GM18867 (cell line): ENCODE results near the gene ZNF414.
"Not testable (repeated sequence)": the region's sequence is repeated elsewhere in the genome, so short reads cannot be mapped to it uniquely, and the experiment has no call there.

Source experiments
- ATAC-seq: cut with Tn5 transposase; IDR thresholded peaks from one replicate; pipeline ENCODE4 v1.9.1; 2021; ENCODE audit warnings: mild to moderate bottlenecking, moderate library complexity; ENCODE audit not compliant: unreplicated experiment

ZNF414 gene

DNA sequence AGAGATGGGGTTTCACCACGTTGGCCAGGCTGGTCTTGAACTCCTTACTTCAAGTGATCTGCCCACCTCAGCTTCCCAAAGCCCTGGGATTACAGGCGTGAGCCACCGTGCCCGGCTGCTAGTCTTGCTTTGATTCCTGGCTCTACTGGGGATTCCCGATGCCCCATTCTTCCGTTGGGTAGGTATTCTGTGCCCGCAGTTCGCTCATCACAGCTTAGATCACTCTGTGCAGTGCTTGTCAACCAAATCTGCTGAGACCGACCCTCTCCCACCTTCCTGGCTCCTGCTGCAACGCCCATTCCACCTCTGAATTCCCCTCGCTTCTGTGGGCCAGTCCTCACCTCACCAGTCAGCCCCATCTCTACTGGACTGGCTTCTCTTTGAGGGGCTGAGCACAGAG, 4.6 kb upstream of the ZNF414 start:
- ATAC-seq: no peak

DNA sequence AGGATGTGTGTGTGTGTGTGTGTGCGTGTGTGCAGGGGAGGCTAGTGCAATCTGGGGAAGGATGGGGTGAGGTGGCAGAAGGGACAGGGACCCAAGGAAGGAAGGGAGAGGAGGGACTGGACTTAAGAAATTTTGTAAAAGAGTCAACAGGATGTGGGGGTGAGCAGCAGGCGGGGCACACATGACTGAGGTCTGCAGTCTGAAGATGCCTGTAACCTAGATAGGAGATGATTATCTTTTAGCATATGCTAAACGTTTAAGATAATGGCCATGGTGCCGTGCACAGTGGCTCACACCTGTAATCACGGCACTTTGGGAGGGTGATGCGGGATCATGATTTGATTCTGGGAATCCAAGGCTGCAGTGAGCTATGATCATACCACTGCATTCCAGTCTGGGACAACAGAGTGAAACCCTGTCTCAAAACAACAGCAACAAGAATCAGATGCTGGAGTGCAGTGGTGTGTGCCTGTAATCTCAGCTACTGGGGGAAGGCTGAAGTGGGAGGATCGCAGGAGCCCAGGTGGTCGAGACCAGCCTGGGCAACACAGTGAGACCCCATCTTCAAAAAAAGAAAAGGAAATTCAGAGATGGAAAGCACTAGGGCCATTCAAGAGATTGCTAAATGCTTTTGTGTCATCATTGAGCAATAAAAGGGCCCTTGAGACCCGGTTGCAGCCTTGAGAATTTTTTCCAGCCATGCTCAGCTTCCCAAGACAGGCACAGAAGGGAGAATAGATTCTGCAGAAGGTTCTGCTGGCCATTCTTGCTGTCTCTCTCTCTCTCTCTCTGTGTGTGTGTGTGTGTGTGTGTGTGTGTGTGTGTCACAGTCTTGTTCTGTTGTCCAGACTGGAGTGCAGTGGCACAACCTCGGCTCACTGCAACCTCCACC, 3.8 kb upstream of the ZNF414 start:
- ATAC-seq: no peak

DNA sequence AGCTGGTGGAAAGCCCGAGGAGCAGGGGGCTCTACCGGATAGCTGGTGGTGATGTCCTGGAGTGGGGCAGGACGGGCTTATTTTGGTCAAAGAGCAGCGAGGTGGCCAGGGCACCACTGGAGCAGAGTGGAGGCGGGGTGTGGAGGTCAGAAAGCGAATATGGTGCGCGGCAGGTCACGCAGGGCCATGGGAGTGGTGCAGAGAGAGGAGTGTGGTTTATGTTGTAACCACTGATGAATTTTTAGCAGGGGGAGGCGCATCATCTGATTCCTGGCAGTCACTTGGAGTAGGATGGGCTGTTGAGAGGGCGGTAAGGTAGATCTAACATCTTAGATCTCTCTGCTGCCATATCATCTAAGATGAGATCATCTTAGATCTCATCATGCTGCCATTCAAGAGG, 1.4 kb upstream of the ZNF414 start:
- no peak for ATAC-seq

DNA sequence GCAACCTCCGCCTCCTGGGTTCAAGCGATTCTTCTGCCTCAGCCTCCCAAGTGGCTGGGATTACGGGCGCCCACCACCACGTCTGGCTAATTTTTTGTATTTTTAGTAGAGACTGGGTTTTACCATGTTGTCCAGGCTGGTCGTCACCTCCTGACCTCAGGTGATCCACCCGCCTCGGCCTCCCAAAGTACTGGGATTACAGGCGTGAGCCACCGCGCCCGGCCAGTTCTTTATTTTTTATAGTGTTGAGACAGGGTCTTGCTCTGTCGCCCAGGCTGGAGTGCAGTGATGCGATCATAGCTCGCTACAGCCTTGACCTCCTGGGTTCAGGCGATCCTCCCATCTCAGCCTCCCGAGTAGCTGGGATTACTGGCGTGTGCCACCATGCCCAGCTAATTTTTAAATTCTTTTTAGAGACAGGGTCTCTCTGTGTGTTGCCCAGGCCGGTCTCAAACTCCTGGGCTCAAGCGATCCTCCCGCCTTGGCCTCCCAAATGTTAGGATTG, 590 bp upstream of the ZNF414 start:
- ATAC-seq: not testable (repeated sequence)

DNA sequence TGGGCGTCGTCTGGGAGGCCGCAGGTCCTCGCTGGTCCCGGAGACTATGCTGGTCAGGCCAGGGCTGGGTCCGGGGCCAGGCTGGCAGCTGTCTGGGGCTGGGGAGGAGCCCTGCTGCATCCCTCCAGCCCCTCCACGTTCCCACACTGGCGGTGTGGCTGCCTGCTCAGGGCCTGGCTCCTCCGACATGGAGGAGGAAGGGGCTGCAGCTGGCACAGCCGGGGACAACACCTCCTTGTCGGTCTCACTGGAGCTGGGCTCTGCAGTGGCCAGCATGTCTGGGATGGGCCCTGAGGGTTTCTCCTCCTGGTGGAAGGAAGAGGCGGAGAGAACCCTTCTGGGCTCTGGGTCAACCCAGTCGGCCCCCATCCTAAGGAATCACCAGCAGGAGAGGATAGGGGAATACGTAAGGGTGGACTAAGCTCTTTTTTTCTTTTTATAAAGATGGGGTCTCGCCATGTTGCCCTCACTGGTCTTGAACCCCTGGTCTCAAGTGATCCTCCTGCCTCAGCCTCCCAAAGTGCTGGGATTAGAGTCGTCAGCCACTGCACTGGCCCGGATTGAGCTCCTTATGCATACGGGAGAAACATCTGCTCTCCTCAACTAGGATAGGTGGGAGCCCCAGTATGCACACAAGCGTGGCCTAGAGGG, 806 bp downstream of the ZNF414 start:
- no peak for ATAC-seq

DNA sequence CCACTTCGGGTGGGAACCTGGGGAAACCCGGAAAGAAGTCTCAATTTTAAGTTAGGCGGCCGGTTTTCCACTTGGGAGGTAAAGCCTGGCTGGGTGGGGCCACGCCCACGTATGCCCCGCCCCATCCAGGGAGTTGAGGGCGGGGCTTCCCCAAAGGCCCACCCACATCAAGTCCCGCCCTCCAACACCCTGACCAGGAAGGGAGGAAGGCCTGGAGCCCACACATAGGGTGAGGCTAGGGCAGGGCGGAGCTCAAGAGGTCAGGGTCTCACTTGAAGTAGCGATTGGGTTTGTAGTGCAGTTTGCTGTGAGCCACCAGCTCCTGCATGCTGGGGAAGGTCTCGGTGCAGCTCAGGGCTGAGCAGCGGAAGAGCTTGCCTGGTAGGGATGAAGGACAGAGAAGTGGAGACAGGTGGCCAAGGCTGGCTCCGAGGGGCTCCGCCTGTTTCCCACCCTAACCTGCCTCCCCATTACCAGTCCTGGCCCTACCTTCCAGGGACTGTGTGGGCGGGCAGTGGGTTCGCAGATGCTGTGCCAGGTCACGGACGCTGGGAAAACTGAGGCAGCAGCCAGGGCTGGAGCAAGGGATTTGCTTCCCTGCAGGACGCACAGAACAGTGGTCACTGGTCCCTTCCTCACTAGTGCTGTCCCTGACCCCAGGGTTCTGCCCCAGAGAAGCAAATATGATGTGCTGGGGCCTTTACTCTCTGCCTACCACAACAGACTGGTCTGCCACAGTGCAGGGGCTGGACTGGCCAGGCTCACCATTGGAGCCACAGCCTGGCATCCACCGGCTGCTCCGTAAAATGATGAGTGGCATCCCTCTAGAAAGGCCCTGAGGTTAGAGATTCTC, 1.6 kb downstream of the ZNF414 start:
- ATAC-seq: no peak

DNA sequence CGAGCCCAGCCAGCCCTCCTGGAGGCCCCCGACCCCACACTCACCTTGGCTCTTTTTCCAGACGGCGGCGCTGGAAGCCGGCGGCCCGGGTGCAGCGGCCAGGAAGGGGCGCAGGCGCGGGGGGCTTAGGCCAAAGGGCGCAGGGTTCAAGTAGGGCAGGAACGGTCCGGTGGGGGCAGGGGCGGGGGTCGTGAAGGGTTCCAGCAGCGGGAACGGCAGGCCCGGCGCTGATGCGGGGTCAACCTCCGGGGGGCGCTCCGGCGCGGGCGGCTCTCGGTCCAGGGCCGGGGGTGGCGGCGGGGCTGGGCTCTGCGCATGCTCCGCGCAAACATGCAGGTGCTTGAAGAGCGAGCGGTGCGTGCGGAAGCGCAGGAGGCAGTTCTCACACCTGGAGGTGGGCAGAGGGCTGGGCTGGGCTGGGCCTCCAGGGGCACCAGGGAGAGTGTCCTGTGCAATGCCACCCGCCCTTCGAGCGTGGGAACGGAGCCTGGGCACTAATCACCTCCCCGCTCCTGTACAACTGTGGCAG, 2.3 kb downstream of the ZNF414 start:
- no peak for ATAC-seq

DNA sequence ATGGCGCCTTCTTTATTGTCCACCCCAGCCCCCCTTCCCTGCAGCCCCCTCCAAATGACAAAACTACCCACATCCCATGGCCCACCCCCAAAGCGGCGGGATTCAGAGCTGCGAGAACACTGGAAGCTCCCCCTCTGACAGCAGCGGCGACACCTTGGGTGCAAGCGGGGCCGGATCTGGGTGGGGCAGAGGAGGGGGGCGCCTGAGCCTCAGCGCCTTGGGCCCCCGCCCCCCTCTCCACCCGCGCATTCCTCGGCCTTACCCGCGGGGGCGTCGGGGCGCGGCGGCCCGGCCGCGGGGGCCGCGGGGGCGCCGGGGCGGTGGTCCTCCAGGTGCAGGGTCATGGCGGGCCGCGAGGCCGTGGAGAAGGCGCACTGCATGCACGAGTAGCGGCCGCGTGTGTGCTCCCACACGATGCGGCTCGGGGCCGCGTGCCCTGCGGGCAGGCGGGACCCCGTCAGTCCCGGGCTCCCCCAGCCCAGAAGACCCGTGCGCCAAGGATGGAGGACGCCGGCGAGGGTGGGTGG, 3.3 kb downstream of the ZNF414 start:
- no peak for ATAC-seq

DNA sequence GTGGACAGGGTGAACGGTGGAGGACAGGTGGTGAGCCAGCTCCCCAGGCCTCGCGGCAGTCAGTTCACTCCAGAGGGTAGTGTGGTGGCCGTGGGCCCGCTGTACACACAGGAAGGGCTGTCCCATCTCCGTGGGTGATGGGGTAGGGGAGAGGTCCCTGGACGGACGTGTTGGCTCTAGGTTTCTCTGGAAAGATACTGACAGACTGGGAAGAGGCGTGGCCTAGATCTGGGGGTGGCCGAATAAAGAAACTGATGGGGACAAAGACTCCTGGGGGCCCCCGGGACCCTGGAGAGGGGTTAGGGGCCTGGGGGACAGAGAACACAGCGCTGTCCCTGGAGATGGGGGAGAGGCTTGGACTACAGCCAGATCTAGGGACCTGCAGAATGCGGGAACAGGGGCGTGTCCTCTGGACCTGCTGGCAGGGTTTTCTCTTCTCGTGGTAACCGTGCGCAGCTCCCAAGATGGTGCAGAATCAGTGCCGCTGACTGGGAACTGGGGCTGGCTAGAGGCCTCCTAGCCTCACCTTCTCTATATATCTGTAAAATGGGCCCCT, 7.5 kb downstream of the ZNF414 start:
- no peak for ATAC-seq

DNA sequence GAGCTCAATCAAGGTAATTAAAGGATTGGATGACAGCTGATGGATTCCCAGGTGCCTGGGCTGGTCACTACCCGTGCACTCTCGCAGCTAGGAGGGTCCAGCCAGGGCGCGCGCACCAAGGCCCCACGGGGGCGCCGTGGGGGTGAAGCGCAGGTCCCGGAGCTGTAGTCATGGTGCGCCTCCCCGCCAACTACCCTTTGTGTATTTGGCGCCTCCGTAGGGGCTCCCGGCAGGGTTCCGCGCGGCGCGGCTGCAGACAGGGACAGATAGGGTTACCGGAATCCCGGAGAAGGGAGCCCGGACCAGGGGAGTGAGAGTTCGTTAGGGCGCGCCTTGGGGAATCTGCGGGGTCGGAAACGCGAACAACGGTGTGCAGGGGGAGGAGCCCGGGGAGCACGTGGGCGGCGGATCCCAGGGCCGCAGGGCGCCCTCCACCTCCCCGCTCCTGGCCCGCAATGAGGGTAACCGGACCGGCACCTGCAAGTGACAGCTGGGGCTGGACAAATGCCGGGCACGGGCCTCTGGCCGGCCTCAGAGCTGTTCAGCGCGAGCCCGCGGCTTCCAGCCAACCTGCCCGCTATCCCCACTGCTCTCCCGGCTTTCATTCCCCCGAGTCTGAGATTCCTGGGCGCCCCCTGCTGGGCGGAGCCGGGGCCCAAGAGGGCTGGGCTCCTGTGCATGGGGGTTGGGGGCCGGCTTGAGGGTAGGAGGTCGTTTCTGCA, 8.1 kb downstream of the ZNF414 start:
- peak; percentile 54 for ATAC-seq

DNA sequence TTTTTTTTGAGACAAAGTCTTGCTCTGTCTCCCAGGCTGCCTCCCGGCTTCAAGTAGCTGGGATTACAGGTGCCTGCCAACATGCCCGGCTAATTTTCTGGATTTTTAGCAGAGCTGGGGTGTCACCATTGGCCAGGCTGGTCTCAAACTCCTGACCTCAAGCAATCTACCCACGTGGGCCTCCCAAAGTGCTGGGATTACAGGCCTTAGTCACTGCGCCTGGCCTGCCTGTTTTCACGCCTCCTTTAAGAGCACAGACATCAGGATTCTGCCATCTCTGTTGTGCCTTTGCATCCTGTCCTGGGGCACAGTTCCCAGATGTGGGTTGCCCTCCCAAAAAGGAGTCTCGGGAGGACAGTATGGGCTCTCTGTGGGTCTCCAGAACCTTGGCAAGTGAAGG, 9.0 kb downstream of the ZNF414 start:
- no peak for ATAC-seq

DNA sequence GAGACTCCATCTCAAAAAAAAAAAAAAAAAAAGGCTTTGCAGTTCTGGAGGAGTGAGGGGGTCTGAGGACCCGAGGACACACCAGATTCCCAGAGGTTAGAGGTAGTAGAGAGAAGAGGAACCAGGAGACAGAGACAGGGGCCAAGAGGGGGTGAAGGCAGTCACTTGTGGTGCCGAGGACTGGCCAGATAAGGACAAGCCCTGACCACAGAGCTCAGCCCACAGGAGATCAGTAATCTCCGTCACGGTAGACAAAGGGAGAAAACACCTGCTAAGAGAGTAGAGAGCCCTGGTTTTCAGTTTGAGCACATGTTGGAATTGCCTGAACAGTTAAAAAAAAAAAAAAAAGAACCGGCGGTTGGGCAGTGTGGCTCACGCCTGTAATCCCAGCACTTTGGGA, 9.8 kb downstream of the ZNF414 start:
- ATAC-seq: no peak

DNA sequence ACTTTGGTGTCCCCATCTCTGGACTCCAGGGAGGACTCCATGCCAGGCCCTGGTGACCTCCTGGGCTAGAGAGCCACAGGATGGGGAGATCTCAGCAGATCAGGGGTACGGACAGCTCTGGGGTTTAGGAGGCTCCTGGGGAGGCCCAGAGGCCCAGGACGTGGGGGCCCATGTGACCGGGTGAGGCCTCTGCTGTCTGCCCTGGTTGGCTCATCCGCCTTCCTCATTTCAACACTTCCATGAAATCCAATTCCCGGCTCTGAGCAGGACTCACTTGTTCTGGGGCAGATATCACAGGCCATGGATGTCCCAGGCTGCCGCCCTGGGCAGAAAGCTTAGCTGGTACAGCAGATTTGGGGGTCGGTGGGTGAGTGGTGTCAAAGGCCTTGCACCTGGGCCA, 10.5 kb downstream of the ZNF414 start:
- no peak for ATAC-seq

DNA sequence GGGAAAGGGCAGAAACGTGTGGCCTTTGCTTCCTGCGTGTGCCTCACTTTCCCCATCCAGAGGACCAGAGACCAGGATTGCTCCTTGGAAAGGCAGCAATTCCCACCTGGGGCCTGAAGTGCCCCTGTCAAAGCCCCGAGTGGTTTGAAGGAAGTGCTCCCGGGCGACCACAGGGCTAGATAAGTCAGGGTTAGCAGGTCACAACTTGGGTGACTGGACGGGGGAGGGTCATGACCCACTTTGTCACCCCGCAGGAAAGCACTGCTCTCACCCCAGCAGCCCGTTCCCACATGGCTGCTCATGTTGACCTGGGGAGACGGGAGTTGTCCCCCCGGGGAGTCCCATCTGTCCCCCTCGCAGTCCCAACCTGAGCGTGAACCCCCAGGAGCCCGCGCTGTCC, 12.0 kb downstream of the ZNF414 start:
- no peak for ATAC-seq

DNA sequence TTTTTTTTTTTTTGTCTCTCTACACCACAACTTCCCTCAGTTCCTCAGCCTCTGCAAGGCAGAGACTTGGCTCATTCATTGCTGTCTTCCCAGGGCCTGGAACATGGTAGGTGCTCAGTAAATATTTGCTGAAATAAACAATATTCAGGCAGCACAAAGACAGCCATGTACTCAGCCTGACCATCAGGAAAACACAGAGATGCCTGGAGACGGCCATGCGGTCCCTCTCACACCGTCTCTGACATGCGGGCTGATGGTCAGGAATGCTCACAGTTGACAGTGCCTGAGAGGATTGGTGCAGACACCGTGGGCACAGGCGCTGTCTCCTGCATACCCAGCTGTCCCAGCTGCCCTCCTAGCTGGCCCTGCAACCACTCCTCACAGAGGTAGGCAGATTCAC, 12.5 kb downstream of the ZNF414 start:
- ATAC-seq: no peak

DNA sequence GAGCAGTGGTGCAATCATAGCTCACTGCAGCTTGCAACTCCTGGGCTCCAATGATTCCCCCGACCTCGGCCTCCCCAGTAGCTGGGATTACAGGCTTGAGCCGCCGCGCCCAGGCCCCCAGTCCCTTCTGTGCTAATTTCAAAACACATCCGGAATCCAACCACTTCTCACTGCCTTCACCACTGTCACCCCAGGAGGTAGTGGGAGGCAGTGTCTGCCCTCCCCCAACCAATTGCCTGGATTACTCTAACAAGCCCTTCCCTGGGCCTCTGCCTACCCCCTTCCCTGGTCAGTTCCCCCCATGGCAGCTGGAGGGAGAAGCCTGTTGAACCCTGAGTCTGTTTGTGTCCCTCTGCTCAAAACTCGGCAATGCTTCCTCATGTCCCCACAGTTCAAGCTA, 13.8 kb downstream of the ZNF414 start:
- ATAC-seq: no peak

DNA sequence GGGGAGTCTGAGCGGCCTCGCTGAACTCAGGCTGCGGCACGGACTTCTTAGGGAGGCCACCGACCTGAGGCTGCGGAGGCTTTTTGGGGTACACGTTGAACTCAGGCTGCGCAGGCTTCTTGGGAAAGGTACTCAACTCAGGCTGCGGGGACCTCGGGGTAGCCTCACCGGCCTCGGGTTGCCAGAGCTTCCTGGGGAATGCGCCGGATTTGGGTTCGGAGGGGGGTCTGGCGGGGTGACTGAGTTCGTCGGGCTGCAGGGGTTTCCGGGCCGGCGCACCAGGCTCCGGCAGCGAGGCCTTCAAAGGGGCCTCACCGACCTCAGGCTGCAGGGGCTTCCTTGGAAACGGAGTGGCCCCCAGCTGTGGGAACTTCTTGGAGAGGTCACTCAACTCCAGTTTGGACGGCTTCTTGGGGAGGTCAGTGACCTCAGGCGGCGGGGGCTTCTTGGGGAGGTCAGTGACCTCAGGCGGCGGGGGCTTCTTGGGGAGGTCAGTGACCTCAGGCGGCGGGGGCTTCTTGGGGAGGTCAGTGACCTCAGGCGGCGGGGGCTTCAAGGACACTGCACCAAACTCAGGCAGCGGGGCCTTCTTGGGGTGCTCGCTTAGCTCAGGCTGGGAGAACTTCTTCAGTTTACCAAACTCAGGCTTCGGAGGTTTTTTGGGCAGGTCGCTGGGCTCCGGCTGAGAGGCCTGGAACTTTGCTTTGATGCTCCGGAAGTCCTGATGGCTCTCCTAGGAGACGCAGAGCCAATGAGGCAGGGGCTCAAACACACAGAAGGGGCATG, 14.7 kb downstream of the ZNF414 start:
- no peak for ATAC-seq

DNA sequence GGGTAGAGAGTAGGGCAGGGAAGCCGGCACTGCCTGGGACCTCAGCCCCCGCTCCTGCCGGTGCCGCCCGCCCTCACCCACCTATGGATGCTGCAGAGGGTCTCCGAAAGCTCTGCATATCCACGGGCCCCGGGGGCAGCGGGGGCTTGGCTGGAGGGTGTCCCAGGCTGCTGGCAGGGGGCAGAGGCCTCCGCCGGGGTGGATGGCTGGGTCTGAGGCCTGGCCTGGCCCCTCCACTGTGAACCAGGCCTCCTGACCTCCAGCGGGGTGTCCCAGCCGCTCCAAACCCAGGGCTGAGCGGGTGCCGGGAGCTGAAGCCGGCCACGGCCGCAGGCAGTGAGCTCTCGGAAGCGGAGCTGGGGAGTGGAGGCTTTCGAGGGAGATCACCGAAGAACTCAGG, 15.7 kb downstream of the ZNF414 start:
- no peak for ATAC-seq

DNA sequence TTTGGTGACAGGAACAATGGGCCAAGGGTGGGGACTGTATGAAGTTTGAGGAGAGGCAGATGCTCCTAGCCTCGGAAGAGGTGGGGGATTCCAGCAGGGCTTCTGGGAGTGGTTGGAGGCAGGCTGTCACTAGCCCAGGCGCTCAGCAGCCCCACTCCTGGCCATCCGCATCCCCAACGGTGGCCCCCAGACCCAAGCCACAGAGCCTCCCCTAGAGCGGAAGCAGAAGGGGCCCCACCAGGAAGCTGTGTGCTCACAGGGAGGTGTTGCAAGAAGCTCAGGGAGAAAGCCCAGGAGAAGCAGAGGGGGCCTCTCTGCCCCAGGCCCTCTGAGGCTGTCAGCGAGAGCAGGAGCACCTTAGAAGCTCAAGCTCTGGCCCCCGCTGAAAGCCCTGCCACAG, 19.8 kb downstream of the ZNF414 start:
- ATAC-seq: no peak
